Osteocyte (in vitro differentiated cells): ENCODE results near the gene PSENEN. TPM values are rescaled to one million over a fixed set of nuclear protein-coding genes. Genes with fewer than 3 reads are reported as not detected.

Source experiments
- DNase-seq: peaks from one replicate; pipeline ENCODE4 v3.0.0; 2021; ENCODE audit warnings: mixed read lengths; ENCODE audit not compliant: unreplicated experiment; ENCODE audit errors: extremely low spot score
- H3K27ac Mint-ChIP-seq: one replicate; pipeline ENCODE4 v1.8.0; 2021; ENCODE audit warnings: mild to moderate bottlenecking, mixed read lengths; ENCODE audit not compliant: unreplicated experiment
- H3K27me3 Mint-ChIP-seq: one replicate; pipeline ENCODE4 v1.8.0; 2021; ENCODE audit warnings: mixed read lengths; ENCODE audit not compliant: unreplicated experiment
- H3K36me3 Mint-ChIP-seq: one replicate; pipeline ENCODE4 v1.8.0; 2021; ENCODE audit warnings: mixed read lengths; ENCODE audit not compliant: unreplicated experiment
- H3K4me1 Mint-ChIP-seq: one replicate; pipeline ENCODE4 v1.8.0; 2021; ENCODE audit warnings: mixed read lengths; ENCODE audit not compliant: unreplicated experiment
- H3K4me3 Mint-ChIP-seq: one replicate; pipeline ENCODE4 v1.8.0; 2021; ENCODE audit warnings: mild to moderate bottlenecking, moderate library complexity, mixed read lengths; ENCODE audit not compliant: unreplicated experiment
- H3K9me3 Mint-ChIP-seq: one replicate; pipeline ENCODE4 v1.8.0; 2021; ENCODE audit warnings: mixed read lengths; ENCODE audit not compliant: unreplicated experiment
- CTCF ChIP-seq: fragments of 200-600 bp; sonication (generic); IDR thresholded peaks from 2 replicates; pipeline ENCODE4 v1.5.0; 2021; ENCODE audit warnings: antibody characterized with exemption, mild to moderate bottlenecking, moderate library complexity
- total RNA-seq: library from RNA; stranded (reverse); gene quantifications from 2 replicates; pipeline ENCODE4 v1.2.1, GENCODE V29; 2021

Gene PSENEN
- total RNA-seq, 1 donor from 2014 or later, result 72.6 TPM

- TF ChIP-seq CTCF, result no peak
- H3K4me3 Mint-ChIP-seq, result no peak overlapping the region
- H3K9me3 Mint-ChIP-seq, result no peaks in the 10 kb centered on the region
- H3K4me1 Mint-ChIP-seq, result peaks cover 23% of the 10 kb centered on the region
- DNase-seq, result no peak
- no peaks in the 10 kb centered on the region for H3K27me3 Mint-ChIP-seq
- no peak overlapping the region for H3K27ac Mint-ChIP-seq
- peaks cover 5% of the 10 kb centered on the region for H3K36me3 Mint-ChIP-seq
Measured at GRCh38 chr19:35760711-35761349, 15.4 kb downstream of the PSENEN start.

- Mint-ChIP-seq H3K36me3 (peaks cover 7% of the 10 kb centered on the region), H3K4me3 (no peak overlapping the region), H3K4me1 (no peaks in the 10 kb centered on the region), H3K27me3 (no peaks in the 10 kb centered on the region), H3K27ac (no peak overlapping the region), H3K9me3 (no peaks in the 10 kb centered on the region)
- no peak for TF ChIP-seq CTCF
- DNase-seq, result no peak
Measured at GRCh38 chr19:35764432-35765315, 19.2 kb downstream of the PSENEN start.

- H3K4me3 Mint-ChIP-seq, result no peak overlapping the region
- no peak for DNase-seq
Measured at GRCh38 chr19:35766571-35767104, 21.2 kb downstream of the PSENEN start.

GRCh38 chr19:35767288-35768081 lies 22.0 kb downstream of the PSENEN start:
- H3K27ac Mint-ChIP-seq, result no peak overlapping the region

More at GRCh38 chr19:35766571-35767104, 21.2 kb downstream of the PSENEN start:
- Mint-ChIP-seq H3K9me3 (no peaks in the 10 kb centered on the region), H3K4me1 (no peaks in the 10 kb centered on the region), H3K27ac (no peak overlapping the region), H3K27me3 (no peaks in the 10 kb centered on the region), H3K36me3 (peaks cover 7% of the 10 kb centered on the region)
- no peak for TF ChIP-seq CTCF

More at GRCh38 chr19:35767288-35768081, 22.0 kb downstream of the PSENEN start:
- Mint-ChIP-seq H3K4me1 (no peaks in the 10 kb centered on the region), H3K4me3 (no peak overlapping the region), H3K27me3 (no peaks in the 10 kb centered on the region), H3K9me3 (no peaks in the 10 kb centered on the region), H3K36me3 (peaks cover 2% of the 10 kb centered on the region)
- no peak for TF ChIP-seq CTCF
- DNase-seq, result no peak
